GM18511 (cell line): ENCODE measurements around the gene CAMK1G.

Experiments used
- ATAC-seq: cut with Tn5 transposase; IDR thresholded peaks from one replicate; pipeline ENCODE4 v1.9.1; 2021; ENCODE audit warnings: mild to moderate bottlenecking, moderate library complexity; ENCODE audit not compliant: unreplicated experiment

CAMK1G gene

DNA sequence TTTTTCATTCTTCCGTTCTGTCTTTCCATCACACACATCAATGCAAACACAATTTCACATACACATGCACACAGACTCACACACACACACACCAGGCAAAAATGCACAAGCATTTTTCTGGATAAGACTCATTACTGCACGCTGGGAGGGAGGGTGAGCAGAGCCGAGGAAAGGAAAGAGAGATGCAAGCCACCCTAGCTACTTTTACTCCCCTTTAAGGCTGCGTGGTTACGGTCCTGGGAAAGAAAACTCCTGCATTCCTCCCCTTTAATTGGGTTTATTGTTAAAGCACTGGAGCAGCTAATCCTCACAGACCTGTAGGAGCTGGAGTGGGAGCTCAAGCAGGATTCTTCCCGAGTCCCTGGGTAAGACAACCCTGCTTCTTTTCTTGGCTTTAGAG, at the start of gene CAMK1G:
TSS of gene CAMK1G (plus strand) at position 307 of the 400 bp plus-strand sequence. CDS start 11,270 bp downstream, outside the sequence.
- no peak for ATAC-seq

DNA sequence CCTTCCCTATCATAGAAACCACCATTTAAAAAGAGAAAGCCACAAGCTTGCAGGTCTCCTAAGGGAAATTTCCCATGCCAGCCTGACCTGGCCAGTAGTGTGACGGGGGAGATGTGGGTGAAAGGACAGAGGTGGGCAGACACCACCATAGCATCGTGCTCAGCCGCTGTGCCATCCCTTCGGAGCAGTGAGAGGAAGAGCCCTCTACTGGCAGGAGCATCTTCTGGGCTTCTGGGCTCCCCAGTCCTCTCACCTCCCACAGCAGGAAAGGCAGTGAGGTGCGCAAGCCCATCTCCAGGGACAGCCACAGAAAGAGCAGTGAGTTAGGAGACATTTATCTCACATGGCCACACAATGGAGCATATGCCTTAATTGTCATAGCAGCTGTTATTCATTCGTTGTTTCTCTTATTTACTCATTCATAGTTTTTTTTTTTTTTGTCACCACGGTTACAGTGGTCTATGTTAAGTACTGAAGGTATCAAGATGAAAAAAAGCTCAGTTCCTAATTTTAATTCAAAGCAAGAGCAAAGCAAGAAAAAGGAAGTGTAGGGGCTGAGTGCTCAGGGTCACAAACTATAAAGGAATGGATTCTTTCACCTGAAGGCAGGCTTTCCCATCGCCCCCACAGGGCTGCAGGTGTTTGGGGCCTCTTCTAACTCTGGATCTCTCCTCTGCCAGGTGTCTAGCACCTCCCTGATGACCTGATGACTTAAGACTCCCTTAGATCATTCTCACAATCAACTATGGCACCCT, 48.8 kb upstream of the CAMK1G start:
- ATAC-seq: no peak

DNA sequence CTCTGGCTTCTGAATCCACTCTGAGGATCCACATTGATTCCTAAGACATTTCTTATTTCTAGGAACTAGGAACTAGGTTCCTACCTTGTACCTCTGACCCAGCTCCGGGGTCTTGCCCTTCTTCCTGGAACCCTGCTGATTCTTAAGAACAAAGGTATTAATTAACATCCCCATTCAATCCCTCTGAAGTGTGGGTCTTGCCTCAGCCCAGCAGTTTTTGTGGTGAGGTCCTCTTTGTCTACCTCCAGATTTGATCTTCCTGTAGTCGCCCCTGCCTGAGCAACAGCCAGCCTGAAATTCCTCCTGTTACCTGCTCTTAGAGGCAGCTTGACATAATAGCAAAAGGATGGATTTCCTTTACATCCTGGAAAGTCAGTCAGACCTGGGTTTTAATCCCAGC, 46.7 kb upstream of the CAMK1G start:
- no peak for ATAC-seq

DNA sequence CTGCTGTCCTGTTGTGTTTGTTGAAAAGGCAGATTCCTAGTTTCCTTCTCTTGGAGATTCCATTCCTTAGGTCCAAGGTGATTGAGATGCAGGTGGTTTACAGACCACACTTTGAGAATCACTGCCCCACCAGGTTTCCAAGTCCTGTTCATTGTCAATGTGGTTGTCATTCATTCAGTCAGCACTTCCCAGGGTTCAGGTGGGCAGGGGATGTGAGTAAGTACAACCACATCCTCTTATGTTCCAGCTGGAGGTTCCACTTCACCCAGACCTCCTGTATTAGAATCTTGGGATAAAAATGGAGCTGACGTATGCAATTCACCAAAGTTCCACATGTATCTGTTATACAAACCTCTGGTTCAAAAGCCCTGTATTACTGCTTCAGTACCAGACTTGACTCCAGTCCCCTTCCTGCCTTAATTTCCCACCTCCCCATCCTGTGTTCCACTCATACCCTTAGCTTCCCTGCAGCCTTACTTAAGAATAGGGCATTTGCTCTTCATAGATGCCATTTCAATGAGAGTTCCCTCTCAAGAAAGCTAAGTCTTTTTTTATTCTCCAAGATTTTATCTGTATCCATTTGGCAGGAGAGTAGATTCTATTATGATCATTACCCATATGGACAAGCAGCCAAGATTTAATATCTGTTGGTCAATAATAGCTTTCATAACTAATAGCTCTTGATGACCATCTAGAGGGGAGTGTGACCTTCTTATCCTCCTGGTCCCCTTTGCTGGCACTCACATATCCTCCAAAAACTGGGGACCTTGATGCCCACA, 46.0 kb upstream of the CAMK1G start:
- ATAC-seq: no peak

DNA sequence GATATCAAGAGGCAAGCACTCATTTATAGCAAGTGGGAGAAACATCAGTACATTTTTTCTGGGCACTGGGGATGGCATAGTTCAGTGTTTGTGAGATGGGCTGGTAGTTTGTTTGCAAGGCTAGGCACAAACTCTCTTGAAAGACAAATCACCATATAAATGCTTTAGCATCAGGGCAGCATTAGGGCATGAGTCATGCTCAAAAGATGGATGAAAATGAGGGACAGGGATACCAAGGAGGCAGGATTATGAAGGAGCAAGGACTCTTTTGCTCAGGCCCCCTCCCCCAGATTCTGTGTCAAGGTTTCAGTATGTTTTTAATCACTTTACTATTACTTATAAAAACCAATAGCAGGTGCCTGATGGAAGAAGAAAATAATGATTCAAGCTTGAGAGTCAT, 43.9 kb upstream of the CAMK1G start:
- no peak for ATAC-seq

DNA sequence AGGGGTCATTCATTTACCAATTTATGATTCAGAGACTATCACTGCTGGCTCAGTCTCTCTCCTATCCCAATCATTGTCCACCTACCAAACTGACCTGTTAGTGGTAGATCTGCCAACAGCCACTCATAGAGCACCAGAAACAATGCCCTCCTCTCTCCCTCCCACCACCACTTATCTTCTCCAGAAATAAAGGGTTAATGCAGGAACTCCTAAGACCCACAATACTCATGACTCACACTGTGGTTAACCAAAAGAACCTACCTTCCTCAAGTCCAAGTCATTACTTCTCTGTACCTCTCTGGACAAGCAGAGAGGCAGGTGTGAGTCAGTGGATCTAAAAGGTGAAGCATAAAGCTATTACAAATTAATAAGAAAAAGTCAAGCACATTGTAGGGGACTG, 40.9 kb upstream of the CAMK1G start:
- ATAC-seq: no peak

DNA sequence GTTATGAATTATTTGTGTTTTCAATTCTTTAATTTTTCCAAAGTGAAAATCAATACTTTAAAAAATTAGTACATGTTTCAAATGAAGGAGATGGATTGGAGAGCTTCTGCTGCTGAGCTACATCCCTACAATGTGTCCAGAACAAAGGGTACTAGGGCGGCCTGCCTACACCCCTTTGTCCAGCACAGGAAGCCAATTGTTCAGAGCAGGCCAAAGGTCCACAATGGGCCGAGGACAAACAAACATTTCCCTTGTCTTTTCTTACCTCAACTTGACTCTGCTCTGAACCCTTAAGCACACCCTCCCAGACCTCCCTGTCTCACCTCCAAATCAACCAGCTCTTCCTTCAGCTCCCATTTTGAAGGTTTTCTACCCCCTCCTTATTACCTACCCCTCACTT, 39.4 kb upstream of the CAMK1G start:
- ATAC-seq: no peak

DNA sequence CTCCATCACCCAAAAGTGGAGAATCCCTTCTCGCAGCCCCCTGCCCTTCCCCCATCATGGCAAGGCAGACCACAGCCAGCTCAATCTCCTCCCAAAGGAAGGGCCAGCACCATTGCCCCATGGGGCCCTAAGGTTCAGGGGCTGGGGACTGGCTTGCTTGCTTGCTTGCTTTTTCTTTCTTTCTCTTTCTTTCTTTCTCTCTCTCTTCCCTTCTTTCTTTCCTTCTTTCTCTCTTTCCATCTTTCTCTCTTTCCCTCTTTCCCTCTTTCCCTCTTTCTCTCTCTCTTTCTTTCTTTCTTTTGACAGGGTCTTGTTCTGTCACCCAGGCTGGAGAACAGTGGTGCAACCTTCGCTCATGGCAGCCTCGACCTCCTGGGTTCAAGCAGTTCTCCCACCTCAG, 38.1 kb upstream of the CAMK1G start:
- ATAC-seq: no peak

DNA sequence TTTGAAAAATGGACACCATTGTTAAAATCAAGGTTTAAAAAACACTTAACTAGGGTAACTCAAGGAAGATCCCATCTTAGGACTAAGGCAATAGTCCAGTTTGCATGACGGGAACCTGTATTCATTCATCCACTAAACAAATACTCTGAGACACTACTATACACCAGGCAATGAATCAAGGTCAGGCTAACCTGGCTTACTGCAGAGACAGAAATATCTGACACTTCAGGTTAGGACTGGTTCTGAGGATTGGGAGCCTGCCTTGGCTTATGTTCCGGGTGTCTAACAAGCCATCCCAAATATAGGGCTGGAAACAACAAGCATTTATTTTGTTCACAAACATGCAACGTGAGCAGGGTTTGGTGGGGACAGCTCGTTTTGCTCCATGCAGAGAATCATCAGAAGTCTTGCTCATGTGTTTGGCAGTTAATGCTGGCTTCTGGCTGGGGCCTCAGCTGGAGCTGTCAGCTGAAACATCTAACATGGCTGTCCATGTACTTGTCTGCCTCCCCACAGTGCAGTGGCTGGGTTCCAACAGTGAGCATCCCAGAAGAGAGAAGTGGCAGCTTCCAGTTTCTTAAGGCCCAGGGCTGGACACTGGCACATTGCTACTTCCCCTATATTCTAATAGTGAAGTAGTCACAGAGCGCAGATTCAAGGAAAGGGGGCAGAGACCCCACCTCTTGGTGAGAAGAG, 37.0 kb upstream of the CAMK1G start:
- no peak for ATAC-seq

DNA sequence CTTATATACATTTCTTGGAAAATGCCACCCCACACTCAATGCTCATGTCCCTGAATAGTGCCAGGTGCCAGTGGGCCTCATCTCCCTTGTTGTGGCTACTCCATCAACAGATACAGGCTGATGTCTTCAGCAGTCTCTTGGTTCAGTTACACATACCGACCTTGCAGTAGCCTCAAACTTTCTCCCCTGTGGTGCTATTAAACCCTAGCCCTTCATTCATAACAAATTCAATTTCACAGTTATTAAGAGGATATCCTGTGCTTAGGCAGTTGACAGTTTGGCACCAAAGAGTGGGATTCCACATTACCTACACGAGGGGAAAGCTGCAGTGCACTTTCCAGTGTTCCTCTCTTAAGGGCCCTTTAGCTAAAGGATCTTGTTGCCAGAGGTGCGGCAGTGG, 35.9 kb upstream of the CAMK1G start:
- ATAC-seq: no peak

DNA sequence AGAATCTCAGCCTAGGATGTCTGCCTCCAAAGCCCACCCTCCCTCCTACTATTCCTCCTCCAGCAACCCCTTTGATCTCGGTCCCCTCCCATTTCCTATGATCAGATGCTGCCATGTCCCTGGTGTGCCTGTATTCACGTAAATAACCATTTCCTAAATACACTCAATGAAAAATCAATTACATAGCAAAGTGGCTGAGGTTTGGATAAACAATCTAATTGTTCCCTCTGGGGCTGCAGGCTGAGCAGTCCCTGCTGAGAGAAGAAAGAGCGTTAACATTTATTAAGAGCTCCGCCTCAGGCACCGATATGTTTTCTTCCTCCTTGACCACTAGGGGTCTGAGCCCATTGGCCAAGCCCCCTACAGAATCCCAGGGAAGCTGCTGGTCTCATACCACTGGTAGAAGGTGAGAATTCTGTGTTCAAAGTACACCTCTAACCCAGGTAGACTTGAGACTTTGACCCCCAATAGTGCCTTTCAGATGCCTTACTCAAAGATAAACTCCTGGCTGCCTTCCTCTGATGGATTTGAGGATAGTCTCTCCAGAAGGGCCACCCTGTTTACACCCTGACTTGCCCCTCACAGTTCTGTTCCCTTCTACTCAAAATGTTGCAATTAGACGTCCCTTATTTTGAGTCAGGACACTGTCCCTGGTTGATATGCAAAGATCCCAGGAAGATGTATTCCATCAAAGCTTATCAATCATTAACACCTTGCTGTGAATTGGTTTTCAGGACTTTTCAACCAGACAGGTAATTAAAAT, 33.9 kb upstream of the CAMK1G start:
- ATAC-seq: no peak

DNA sequence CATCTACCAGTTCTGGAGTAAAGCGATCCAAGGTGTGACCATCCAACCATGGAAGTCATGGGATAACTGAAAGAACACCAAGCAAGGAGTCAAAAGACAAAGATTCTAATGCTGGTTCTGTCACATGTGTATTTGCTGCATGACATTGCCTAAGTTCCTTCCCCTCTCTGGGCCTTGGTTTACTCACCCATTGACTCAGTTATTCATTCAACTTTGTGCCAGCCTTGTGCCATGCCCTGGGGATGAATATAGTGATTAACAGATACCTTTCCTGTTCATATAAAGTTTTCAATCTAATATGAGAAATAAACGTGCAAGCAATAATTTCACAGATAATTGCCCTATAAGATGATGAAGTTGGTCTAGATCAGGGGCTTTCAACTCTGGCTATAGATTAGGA, 33.0 kb upstream of the CAMK1G start:
- no peak for ATAC-seq

DNA sequence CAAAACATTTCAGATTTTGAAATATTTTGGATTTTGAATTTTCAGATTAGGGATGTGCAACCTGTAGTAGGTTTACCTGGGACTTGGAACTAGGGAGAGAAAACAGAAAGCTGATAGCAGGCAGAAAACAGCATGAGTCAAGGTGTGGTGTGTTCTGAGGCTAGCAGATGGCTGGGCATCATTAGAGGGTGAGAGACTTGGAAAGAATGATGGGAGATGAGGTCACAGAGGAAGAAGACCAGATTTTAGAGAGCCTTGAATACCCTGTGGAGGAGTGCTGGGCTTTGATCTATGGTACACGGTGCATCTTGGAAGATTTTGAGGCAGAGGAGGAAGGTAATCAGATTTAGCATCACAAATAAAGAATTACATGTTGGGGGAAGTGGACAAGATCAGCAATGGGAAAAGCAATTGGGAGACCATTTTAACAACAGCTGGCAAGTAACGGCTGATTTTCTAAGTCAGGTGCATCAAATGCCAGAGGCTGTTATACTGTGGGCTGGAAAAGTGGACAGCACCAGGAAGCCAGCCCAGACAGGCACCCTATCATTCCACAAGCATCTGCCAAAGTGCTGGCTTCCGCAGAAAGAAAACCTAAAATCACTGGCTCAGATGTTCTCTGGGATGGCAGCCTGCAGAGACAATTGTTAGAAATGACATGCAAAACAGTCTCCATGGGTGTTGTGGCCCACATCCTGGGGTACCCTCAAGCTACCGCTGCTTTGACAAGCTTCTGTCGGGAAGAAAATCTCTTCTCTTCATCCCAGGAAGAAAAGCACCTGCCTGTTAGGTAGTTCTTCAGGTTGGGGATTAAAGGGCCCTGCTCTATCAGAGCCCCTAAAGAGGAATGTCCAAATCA, 30.9 kb upstream of the CAMK1G start:
- no peak for ATAC-seq

DNA sequence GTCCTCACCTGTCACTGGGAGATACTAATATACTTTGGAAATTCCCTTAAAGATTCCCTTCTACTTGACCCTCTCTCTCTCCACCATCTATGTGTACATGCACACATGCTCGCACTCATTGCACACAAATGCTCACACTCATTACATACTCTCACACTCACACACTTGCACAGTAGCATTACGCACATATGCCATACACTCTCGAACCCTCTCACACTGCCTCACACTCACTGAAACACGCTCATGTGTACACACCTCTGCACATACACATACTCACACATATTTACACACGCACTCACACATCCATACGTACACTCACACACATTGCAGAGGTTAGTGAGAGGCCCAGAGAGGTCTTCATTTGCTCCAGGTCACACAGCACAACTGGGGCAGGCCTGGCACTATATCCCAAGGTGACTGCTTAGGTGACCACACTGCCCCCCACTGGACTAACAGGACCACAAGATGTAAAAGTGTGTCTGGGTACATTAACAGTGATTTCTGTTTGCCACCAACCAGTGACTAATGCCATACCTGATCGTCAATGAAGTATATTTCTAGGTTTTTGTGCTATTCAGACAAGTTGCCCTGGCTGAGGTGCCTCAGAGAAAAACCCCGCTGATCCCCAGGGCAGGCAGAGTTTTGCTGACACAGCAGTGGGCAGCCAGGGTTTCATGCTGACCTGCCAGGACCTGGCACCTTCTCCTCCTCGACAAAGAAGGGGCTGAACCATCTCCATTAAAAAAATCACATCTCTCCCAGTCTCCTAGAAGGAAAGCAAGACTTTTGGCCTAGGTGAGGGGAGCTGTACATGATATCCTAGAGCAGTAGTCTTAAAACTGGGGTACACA, 28.5 kb upstream of the CAMK1G start:
- ATAC-seq: no peak

DNA sequence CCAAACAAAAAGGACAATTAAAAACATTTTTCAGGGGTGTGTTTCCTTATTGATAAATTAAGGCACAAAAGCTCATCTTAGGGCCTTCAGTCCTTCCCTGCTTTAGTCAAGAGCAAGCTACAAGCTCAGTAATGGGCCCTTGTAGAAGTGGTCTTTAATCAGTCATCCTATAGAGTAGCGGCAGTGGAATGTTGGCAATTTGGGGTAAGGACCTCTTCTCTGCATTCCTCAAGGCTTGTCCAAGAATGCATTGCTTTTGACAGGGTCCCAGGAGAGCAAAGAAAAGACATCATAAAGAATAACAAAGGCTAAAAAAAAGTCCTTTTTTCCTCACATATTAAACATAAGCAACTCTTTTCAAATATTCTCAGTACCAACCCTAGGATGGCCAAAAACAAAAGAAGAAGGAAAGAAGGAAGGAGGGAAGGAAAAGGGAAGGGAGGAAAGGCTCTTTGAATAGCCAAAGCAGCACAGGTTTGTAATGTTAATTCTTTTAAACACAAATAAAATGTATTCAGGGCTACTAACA, 27.3 kb upstream of the CAMK1G start:
- ATAC-seq: no peak

DNA sequence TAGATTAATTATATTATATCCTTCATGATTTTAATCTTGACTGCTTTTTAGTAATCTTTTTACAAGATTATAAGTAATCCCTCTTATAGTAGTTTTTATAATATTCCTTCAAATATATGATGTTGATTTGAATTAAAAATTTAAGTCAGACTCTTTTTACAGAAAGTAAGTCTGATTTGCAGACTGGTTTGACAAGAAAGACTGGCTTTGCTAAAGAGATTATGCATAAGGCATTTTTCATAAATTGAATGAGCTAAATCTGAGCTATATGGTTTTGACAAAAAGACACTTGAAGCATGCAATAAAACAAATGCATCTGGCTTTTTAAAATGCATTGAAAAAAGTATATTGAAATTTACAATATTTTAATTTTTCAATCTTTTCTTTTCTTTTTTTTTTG, 26.3 kb upstream of the CAMK1G start:
- no peak for ATAC-seq

DNA sequence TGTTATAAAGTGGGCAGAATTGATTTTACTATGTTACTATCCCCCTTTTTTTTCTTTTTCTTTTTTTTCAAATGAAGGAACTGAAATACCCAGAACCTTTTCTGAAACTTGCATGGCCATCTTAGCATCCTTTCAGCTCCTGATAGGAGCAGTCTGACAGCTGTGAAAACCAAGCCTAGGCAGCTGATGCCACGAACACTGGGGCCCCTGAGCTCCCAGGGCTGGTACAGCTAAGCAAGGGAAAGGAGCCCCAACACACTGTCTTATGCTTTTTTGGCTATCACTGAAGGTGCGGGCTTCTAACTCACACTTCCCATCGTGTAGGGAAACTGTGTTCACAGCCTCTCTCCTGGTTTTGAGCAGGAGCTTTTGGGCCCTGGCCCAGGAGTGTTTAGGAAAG, 23.0 kb upstream of the CAMK1G start:
- no peak for ATAC-seq

DNA sequence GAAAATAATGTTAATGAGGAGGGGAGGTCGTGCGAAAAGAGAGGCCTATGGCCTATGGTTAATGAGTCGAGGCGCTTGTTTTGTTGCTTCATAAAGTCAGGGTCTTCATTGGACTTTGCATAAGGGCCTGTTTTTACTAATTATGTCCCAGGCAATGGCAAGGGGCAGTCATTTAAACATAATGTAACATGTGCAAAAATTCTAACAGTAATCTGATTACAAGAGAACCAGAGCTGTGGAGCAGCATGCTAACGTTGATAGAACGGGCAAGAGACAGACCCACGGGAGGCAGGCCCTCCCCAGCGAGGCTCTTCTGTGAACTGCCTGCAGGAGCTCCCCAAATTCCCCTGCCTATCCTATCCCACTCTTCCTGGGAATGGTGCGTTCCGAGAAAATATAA, 22.6 kb upstream of the CAMK1G start:
- ATAC-seq: no peak

DNA sequence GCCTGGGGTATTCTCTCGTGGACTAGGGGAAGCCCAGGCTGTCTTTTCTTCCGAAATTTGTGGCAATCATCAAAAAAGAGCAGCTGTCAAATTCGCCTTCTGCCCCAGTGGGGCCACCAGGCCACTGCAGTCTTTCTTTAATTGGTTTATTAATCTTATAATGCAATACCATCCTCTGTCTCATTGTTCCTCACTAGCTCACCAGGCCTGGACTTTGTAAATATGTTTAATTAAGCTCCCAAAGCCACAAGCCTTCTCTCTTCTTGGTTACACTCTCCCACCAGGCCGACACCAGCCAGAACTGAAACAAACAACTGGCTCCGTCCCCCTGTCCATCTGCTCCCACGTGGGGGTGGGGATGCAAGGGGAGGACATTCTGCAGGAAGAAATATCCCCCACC, 22.0 kb upstream of the CAMK1G start:
- ATAC-seq: no peak
